ENCODE data around the gene MYO1B. TPM values are rescaled to one million over a fixed set of nuclear protein-coding genes. Genes with fewer than 3 reads are reported as not detected.
A peak's percentile ranks its signal among the peaks of the same experiment; 100 is the strongest.

The MYO1B gene
- total and polyA plus RNA-seq, 7 donors = 6.2 to 37.1 (median 13.8) TPM

DNA sequence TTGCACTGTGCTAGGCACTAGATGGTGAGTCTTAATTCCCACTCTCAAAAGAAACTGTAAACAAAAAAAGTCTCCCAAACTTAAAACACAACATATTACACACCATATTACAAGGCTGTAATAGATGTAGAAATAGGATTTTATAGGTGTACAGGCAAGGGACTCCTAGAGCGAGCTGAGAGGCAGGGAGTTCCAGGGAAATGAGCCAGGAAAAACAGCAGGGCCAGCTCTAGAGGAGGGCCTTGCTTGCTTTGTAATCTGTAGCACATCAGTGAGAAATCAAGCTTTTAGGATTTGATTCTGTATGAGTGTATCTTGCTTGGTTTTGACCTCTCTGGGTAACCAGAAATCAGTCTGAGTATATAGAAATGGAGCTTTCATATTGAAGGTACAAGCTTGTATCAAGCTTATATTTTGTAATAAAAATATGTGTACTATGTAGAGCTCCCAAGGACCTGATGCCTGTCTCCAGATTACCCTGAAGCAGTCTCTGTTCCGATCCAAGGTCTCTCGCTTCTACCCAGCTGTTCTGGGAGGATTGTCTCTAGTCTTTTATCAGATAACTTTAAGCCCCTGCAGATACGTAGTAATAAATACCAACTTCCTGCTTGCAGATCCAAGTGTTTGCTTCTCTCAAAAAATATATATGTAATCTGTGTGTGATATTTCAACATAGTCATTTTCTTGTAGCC is 73.0 kb downstream of the MYO1B start:
- Histone ChIP-seq H3K4me1 (peaks cover 0 to 6% (median 0%) of the 10 kb centered on the region in 4 donors), H3K27me3 (no peaks in the 10 kb centered on the region), H3K27ac (peak overlapping the region in 1 of 4 donors; percentile 11), H3K9me3 (no peaks in the 10 kb centered on the region), H3K36me3 (no peaks in the 10 kb centered on the region), H3K4me3 (no peak overlapping the region)
- intact Hi-C loops (cut with DNase I) = no loop called here
- 15 to 54% methylated on average over 4 of the region's 4 CpGs for WGBS, 2 donors
- DNase-seq = peak; percentile 73
- TF ChIP-seq POLR2A (IDR thresholded peaks at IDR 0.05) (no peak), POLR2AphosphoS5 (IDR thresholded peaks at IDR 0.05) (no peak), EP300 (IDR thresholded peaks at IDR 0.05) (no peak)
- TF ChIP-seq, protein P1, sequence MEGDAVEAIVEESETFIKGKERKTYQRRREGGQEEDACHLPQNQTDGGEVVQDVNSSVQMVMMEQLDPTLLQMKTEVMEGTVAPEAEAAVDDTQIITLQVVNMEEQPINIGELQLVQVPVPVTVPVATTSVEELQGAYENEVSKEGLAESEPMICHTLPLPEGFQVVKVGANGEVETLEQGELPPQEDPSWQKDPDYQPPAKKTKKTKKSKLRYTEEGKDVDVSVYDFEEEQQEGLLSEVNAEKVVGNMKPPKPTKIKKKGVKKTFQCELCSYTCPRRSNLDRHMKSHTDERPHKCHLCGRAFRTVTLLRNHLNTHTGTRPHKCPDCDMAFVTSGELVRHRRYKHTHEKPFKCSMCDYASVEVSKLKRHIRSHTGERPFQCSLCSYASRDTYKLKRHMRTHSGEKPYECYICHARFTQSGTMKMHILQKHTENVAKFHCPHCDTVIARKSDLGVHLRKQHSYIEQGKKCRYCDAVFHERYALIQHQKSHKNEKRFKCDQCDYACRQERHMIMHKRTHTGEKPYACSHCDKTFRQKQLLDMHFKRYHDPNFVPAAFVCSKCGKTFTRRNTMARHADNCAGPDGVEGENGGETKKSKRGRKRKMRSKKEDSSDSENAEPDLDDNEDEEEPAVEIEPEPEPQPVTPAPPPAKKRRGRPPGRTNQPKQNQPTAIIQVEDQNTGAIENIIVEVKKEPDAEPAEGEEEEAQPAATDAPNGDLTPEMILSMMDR (IDR thresholded peaks at IDR 0.05) = no peak

DNA sequence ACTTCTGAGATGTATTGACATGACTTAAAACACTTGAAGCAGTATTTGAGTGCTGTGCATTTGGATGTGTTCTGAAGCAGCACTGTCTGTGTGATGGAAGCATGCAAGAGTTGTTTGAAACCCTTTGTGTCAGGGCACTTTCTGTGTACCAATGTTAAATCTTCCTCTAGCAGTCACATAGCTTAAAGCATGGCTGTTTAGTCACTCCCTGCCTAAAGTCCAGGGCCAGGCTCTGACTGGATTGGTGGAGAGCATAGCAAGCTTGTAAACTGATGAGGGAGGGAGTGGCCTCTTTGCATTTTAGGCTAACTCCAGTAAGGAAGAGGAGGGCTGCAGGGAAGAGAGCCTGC is 73.5 kb downstream of the MYO1B start:
- DNase-seq = no peak
- TF ChIP-seq POLR2AphosphoS5 (IDR thresholded peaks at IDR 0.05) (no peak), POLR2A (IDR thresholded peaks at IDR 0.05) (no peak), EP300 (IDR thresholded peaks at IDR 0.05) (no peak)
- TF ChIP-seq, protein P1 (IDR thresholded peaks at IDR 0.05) = no peak
- Histone ChIP-seq H3K4me3 (no peak overlapping the region), H3K9me3 (no peaks in the 10 kb centered on the region), H3K36me3 (no peaks in the 10 kb centered on the region), H3K27me3 (no peaks in the 10 kb centered on the region), H3K27ac (peak overlapping the region in 1 of 4 donors; percentile 11), H3K4me1 (peaks cover 0 to 6% (median 0%) of the 10 kb centered on the region in 4 donors)
- intact Hi-C loops (cut with DNase I) = no loop called here

DNA sequence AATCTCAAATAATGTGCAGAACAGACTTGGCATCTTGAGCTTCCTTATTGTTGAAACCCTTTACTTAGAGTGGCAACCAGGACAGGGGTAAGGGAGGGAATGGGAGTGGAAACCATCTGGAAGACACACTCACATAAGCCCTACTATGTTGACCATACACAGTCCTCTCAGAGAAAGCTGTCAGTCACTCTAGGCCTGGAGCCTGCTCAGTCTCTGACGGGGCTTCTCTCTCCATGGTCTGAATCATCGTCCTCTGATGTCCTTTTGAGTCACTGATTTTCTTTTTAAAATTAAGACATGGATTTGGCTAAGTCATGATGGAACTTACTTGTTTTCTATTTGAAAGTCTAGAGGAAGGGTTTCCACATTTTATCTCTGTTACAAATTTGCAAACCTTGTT is 74.0 kb downstream of the MYO1B start:
- intact Hi-C loops (cut with DNase I) = no loop called here
- H3K27ac ChIP-seq = no peak overlapping the region

DNA sequence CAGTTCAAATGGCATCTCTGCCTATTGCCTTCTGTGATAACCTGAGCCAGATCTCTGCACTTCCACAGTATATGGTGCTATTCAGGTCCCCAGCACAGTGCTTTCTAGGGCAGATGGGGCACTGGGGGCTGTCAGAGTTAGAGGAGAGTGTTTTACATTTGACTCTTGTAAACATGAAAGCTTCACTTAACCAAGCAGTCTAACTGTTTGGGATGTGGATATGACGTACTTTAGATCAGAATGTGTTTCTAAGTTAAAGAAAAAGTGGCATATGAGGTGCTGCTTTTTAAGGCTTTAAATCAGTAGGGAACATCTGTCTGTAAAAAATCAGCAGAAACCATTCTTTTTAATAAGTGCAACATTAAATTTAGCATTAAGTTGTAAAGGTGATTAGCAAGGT is 75.7 kb downstream of the MYO1B start:
- intact Hi-C loops (cut with DNase I) = no loop called here
- WGBS, 2 donors = 89 to 96% methylated on average over 1 of the region's 1 CpG

More for the DNA sequence above, 74.0 kb downstream of the MYO1B start:
- Histone ChIP-seq H3K27me3 (no peaks in the 10 kb centered on the region), H3K9me3 (no peaks in the 10 kb centered on the region), H3K4me3 (no peak overlapping the region), H3K36me3 (no peaks in the 10 kb centered on the region), H3K4me1 (peaks cover 0 to 6% (median 0%) of the 10 kb centered on the region in 4 donors)
- no peak for DNase-seq
- TF ChIP-seq EP300 (IDR thresholded peaks at IDR 0.05) (no peak), POLR2AphosphoS5 (IDR thresholded peaks at IDR 0.05) (no peak), POLR2A (IDR thresholded peaks at IDR 0.05) (no peak)
- TF ChIP-seq, protein P1 (IDR thresholded peaks at IDR 0.05) = no peak
- WGBS, 2 donors = 72 to 79% methylated on average over 2 of the region's 2 CpGs

More for the DNA sequence above, 75.7 kb downstream of the MYO1B start:
- DNase-seq = no peak
- Histone ChIP-seq H3K27ac (no peak overlapping the region), H3K36me3 (no peaks in the 10 kb centered on the region), H3K4me3 (no peak overlapping the region), H3K27me3 (no peaks in the 10 kb centered on the region), H3K4me1 (peaks cover 0 to 6% (median 0%) of the 10 kb centered on the region in 4 donors), H3K9me3 (no peaks in the 10 kb centered on the region)
- TF ChIP-seq, protein P1 (IDR thresholded peaks at IDR 0.05) = no peak
- TF ChIP-seq POLR2AphosphoS5 (IDR thresholded peaks at IDR 0.05) (no peak), EP300 (IDR thresholded peaks at IDR 0.05) (no peak), POLR2A (IDR thresholded peaks at IDR 0.05) (no peak)

All from sigmoid colon (tissue), 7 donors.